HepG2 (cell line): ENCODE results near the gene KIAA0232. TPM values are rescaled to one million over a fixed set of nuclear protein-coding genes. Genes with fewer than 3 reads are reported as not detected.

ENCODE experiments used
- ATAC-seq: fragments of 200-7000 bp; cut with Tn5 transposase; 3 replicates; pipeline ENCODE4 v1.9.1; 2020; ENCODE audit warnings: mild to moderate bottlenecking, moderate library complexity
- BruUV-seq: library from RNA; stranded (reverse); fragments of 400-500 nt; replicated peaks from 2 replicates; lab custom pipeline; 2021; lab: Mats Ljungman, UMichigan
- CTCF ChIA-PET: fragments of 300-600 bp; formaldehyde crosslinking; extraction: SDS; loops from one replicate; lab custom pipeline; 2021; ENCODE audit warnings: low total read pairs, inconsistent platforms, low intra/inter-chr PET ratio; lab: Yijun Ruan, JAX
- POLR2A ChIA-PET: fragments of 350-600 bp; sonication (Branson Sonifier 250); formaldehyde crosslinking; loops from one replicate; lab custom pipeline; 2020; ENCODE audit warnings: antibody characterized with exemption, inconsistent platforms; lab: Yijun Ruan, JAX
- DNase-seq: peaks from one replicate; pipeline ENCODE4 v3.0.0-alpha.2; 2015; ENCODE audit warnings: low spot score
- FAIRE-seq: peaks from 3 replicates; lab custom pipeline; 2011; peaks lifted over from hg19 to GRCh38; lab: Jason Lieb, UNC
- H2AFZ ChIP-seq: one replicate; pipeline ENCODE4 v1.6.1; 2011; ENCODE audit warnings: low read length, inconsistent platforms
- H3K27ac ChIP-seq: fragments of 300-600 bp; 3 replicates; pipeline ENCODE4 v1.8.0; 2011; ENCODE audit warnings: mixed run types, mild to moderate bottlenecking, mixed read lengths, low read length, inconsistent platforms; ENCODE audit not compliant: insufficient read depth; ENCODE audit errors: extremely low read length
- H3K27me3 ChIP-seq, 2 experiments: fragments of 200-600 bp in 1 of 2; 2 replicates in 1 of 2; 3 replicates in 1 of 2; pipeline versions ENCODE4 v1.6.0 to v1.8.0; 2011; ENCODE audit warnings: low read length in 2 of 2, mild to moderate bottlenecking in 2 of 2, moderate library complexity in 2 of 2, inconsistent platforms in 1 of 2; ENCODE audit not compliant: insufficient read depth in 2 of 2, control insufficient read depth in 1 of 2
- H3K36me3 ChIP-seq, 2 experiments: fragments of 200-600 bp in 1 of 2; replicated peaks in 1 of 2; 2 replicates in 1 of 2; 3 replicates in 1 of 2; pipeline versions ENCODE4 v1.5.1 to v1.8.0; 2011; ENCODE audit warnings: low read length in 2 of 2, inconsistent platforms in 1 of 2; ENCODE audit not compliant: insufficient read depth in 2 of 2, control insufficient read depth in 1 of 2
- H3K4me1 ChIP-seq: 2 replicates; pipeline ENCODE4 v1.5.1; 2012; ENCODE audit warnings: low read length, inconsistent platforms; ENCODE audit not compliant: insufficient read depth
- H3K4me2 ChIP-seq: 2 replicates; pipeline ENCODE4 v1.6.0; 2011; ENCODE audit warnings: low read depth, low read length, inconsistent platforms
- H3K4me3 ChIP-seq, 3 experiments: fragments of 200-600 bp in 1 of 3; sonication (generic), shearing (Covaris generic) in 1 of 3; replicated peaks in 1 of 3; 2 replicates each; pipeline ENCODE4 v1.5.1; 2011 to 2016; ENCODE audit warnings: low read length in 3 of 3, inconsistent platforms in 2 of 3, low read depth in 2 of 3, mild to moderate bottlenecking in 2 of 3, control low read depth in 1 of 3, mixed read lengths in 1 of 3; ENCODE audit not compliant: insufficient read depth in 1 of 3
- H3K79me2 ChIP-seq: one replicate; pipeline ENCODE4 v1.6.1; 2011; ENCODE audit warnings: low read length, inconsistent platforms; ENCODE audit not compliant: insufficient read depth
- H3K9ac ChIP-seq: 2 replicates; pipeline ENCODE4 v1.6.0; 2011; ENCODE audit warnings: mild to moderate bottlenecking, low read depth, low read length, inconsistent platforms; ENCODE audit not compliant: insufficient read depth
- H3K9me3 ChIP-seq: 2 replicates; pipeline ENCODE4 v1.5.1; 2012; ENCODE audit warnings: mild to moderate bottlenecking, low read length
- H4K20me1 ChIP-seq: 2 replicates; pipeline ENCODE4 v1.6.0; 2011; ENCODE audit warnings: inconsistent platforms, mild to moderate bottlenecking, low read length, moderate library complexity; ENCODE audit not compliant: insufficient read depth
- ETV5 ChIP-seq: IDR thresholded peaks from 2 replicates; pipeline ENCODE4 v1.6.1; 2018; ENCODE audit warnings: missing biosample characterization, missing genetic modification reagents, inconsistent platforms, borderline replicate concordance
- JUND ChIP-seq: sonication (generic); formaldehyde crosslinking; IDR thresholded peaks from 2 replicates; pipeline ENCODE4 v1.8.0; 2022; ENCODE audit warnings: mild to moderate bottlenecking, missing genetic modification reagents
- KMT2A ChIP-seq: sonication (generic); formaldehyde crosslinking; IDR thresholded peaks from 2 replicates; pipeline ENCODE4 v1.4.0; 2020; ENCODE audit warnings: missing genetic modification reagents
- NBN ChIP-seq: fragments of 450-650 bp; conservative IDR thresholded peaks from 2 replicates; pipeline ENCODE4 v1.6.1; 2017
- PTBP1 ChIP-seq: fragments of 200-400 bp; formaldehyde crosslinking; IDR thresholded peaks from 2 replicates; pipeline ENCODE4 v1.6.1; 2018; ENCODE audit warnings: low read length, low read depth; ENCODE audit not compliant: poor library complexity, severe bottlenecking
- TEAD2 ChIP-seq: sonication (generic); formaldehyde crosslinking; IDR thresholded peaks from 2 replicates; pipeline ENCODE4 v1.9.0; 2021; ENCODE audit warnings: missing genetic modification reagents
- ZBTB3 ChIP-seq: sonication (generic); formaldehyde crosslinking; IDR thresholded peaks from 2 replicates; pipeline ENCODE4 v1.4.0; 2020; ENCODE audit warnings: low read depth, mild to moderate bottlenecking, moderate library complexity, missing genetic modification reagents, borderline replicate concordance
- ZBTB42 ChIP-seq: sonication (generic); formaldehyde crosslinking; IDR thresholded peaks from 2 replicates; pipeline ENCODE4 v1.5.0; 2020; ENCODE audit warnings: mild to moderate bottlenecking, missing genetic modification reagents
- ZC3H4 ChIP-seq: sonication (generic); formaldehyde crosslinking; IDR thresholded peaks from 2 replicates; pipeline ENCODE4 v1.4.0; 2020; ENCODE audit warnings: missing genetic modification reagents, borderline replicate concordance
- ZFP90 ChIP-seq: sonication (generic); formaldehyde crosslinking; IDR thresholded peaks from 2 replicates; pipeline ENCODE4 v1.8.0; 2022; ENCODE audit warnings: missing genetic modification reagents, mild to moderate bottlenecking, inconsistent platforms, borderline replicate concordance
- ZNF34 ChIP-seq: sonication (generic); formaldehyde crosslinking; IDR thresholded peaks from 2 replicates; pipeline ENCODE4 v1.4.0; 2020; ENCODE audit warnings: mild to moderate bottlenecking, missing genetic modification reagents, borderline replicate concordance
- ZNF431 ChIP-seq: sonication (generic); formaldehyde crosslinking; IDR thresholded peaks from 2 replicates; pipeline ENCODE4 v1.9.0; 2022; ENCODE audit warnings: missing genetic modification reagents, low read depth, mild to moderate bottlenecking, borderline replicate concordance
- ZNF557 ChIP-seq: sonication (generic); formaldehyde crosslinking; IDR thresholded peaks from 2 replicates; pipeline ENCODE4 v1.4.0; 2020; ENCODE audit warnings: missing genetic modification reagents
- ZNF562 ChIP-seq: sonication (generic); formaldehyde crosslinking; IDR thresholded peaks from 2 replicates; pipeline ENCODE4 v1.8.0; 2022; ENCODE audit warnings: missing genetic modification reagents, borderline replicate concordance
- ZSCAN31 ChIP-seq: sonication (generic); formaldehyde crosslinking; IDR thresholded peaks from 2 replicates; pipeline ENCODE4 v1.5.0; 2020; ENCODE audit warnings: low read depth, mild to moderate bottlenecking, missing genetic modification reagents
- WGBS: methylation state at CpG from one replicate; pipeline ENCODE4 v1.1.6; 2017; ENCODE audit warnings: low lambda C conversion rate; 5-methylcytosine and 5-hydroxymethylcytosine counted together
- in situ Hi-C: cut with HindIII; loops from 2 replicates; pipeline ENCODE4 v1.10.0; 2017; ENCODE audit warnings: low pct_unique_long_range_greater_than_20kb; ENCODE audit not compliant: extremely low pct_ligation_motif_present
- intact Hi-C: fragments of 100-400 bp; cut with micrococcal nuclease; formaldehyde crosslinking; loops from one replicate; pipeline ENCODE4 v1.10.0; 2022; ENCODE audit not compliant: unreplicated experiment
- polyA plus RNA-seq, 8 experiments: library from polyadenylated mRNA; depleted of rRNA in 3 of 8; stranded (reverse) in 7 of 8; unstranded in 1 of 8; fragments of >200 nt; fragmentation: Illumina TruSeq in 4 of 8; extraction: Trizol in 4 of 8; gene quantifications; 2 replicates each; pipeline versions ENCODE4 v1.2.1 to v1.2.3, GENCODE V29; 2011 to 2016; ENCODE audit warnings: low read depth in 4 of 8, missing spikeins in 1 of 8, mixed read lengths in 1 of 8; ENCODE audit not compliant: insufficient read depth in 1 of 8
- total RNA-seq, 5 experiments: library from RNA; depleted of rRNA; stranded (reverse); fragments of >200 nt; fragmentation: Illumina TruSeq; extraction: Trizol; gene quantifications; 2 replicates each; pipeline ENCODE4 v1.2.3, GENCODE V29; 2016; ENCODE audit warnings: low read depth in 1 of 5
- TF ChIP-seq, protein P1 (sequence below): sonication (generic); formaldehyde crosslinking; IDR thresholded peaks from 2 replicates; pipeline ENCODE4 v1.9.0; 2021; ENCODE audit warnings: missing genetic modification reagents, borderline replicate concordance
- TF ChIP-seq, protein P2 (sequence below): sonication (generic); formaldehyde crosslinking; IDR thresholded peaks from 2 replicates; pipeline ENCODE4 v1.4.0; 2020; ENCODE audit warnings: missing genetic modification reagents
- TF ChIP-seq, protein P3 (sequence below): IDR thresholded peaks from 2 replicates; pipeline ENCODE4 v1.6.1; 2016; ENCODE audit warnings: missing biosample characterization, missing genetic modification reagents, low read depth

KIAA0232 gene
- total and polyA plus RNA-seq, 2 of the 13 experiments (the other 11 are each of a cell fraction or from before 2014, with no cell fraction given), result 7.8 to 17.1 TPM

DNA sequence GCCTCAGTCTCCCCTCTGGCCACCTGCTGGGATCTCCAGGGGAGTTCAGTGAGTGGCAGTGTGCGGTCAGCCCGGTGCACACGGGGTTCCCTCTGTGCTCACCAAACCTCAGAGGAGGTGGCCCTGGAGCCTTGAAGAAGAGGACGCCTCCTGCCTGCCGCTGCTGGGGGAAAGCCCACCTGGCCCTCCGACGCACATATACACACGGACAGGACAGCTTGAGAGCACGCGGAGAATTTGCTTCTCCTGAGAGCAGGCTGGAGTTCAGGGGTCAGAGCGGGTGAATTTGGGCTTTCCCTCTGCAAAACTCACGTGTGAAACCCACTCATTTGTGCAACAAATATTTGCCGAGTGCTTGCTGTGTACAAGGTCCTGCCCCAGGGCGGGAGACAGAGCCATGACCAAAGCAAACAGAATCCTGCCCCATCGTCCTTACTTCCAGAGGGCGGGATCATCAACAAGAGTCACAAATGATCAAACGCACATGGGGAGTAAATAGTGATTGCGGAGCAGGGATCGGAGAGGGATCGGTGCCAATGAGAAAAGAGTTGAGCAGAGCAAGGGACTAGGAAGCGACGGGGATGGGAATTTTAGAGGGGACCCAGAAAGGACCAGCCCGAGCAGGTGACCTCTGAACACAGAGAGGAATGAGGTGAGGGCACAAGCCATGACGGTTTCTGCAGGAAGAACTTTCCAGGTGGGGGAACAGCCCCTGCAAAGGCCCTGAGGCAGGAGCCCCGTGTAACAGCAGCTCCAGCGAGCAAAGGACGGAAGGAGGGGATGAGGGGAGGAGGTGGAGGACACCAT is 49.0 kb upstream of the KIAA0232 start (continued):
- TF ChIP-seq, protein P1, sequence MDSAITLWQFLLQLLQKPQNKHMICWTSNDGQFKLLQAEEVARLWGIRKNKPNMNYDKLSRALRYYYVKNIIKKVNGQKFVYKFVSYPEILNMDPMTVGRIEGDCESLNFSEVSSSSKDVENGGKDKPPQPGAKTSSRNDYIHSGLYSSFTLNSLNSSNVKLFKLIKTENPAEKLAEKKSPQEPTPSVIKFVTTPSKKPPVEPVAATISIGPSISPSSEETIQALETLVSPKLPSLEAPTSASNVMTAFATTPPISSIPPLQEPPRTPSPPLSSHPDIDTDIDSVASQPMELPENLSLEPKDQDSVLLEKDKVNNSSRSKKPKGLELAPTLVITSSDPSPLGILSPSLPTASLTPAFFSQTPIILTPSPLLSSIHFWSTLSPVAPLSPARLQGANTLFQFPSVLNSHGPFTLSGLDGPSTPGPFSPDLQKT (CRISPR knock-in tag), result no peak
- no peak for TF ChIP-seq KMT2A (CRISPR knock-in tag)
- TF ChIP-seq ZSCAN31 (CRISPR knock-in tag), result no peak; the same call in 1 of the 2 replicates
- no peak for TF ChIP-seq ZNF557 (CRISPR knock-in tag)
- 0 out of 2 replicates have a peak, but pooled peaks have one; percentile 44 for TF ChIP-seq ETV5 (CRISPR knock-in tag)
- TF ChIP-seq, protein P2, sequence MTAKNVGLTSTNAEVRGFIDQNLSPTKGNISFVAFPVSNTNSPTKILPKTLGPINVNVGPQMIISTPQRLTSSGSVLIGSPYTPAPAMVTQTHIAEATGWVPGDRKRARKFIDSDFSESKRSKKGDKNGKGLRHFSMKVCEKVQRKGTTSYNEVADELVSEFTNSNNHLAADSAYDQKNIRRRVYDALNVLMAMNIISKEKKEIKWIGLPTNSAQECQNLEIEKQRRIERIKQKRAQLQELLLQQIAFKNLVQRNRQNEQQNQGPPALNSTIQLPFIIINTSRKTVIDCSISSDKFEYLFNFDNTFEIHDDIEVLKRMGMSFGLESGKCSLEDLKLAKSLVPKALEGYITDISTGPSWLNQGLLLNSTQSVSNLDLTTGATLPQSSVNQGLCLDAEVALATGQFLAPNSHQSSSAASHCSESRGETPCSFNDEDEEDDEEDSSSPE (CRISPR knock-in tag), result peak; percentile 92

DNA sequence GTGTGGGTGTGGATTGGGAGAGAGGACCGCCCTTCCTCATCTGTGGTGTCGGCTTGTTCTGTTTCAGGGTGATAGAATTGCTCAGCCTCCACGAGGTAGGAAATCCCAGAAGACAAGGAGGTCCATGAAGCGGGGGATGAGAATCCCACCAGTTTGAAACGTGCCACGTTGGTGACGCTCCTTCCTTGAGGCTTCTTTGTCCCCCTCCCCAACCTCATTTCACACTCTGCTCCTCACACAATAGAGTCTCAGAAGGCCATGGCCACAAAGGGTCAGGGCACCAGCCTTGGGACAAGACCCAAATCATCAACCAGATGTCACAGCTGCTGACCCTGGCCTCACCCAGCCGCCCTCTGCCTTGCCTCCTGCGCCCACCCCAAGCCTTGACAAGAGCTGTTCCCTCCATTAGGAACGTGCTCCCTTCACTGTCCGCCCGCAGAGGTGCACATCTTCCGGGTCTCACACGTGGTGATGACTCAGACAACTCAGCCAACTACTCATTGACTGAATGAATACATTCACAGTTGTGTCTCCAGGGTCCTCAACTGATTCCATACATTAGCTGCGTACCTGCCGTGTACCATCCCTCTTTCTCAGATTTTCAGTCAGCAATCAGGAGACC is 48.3 kb upstream of the KIAA0232 start:
- POLR2A ChIA-PET, result interaction anchor here (1.4 to 4.1 kb wide), 6 partner anchors 14 to 38 kb away, joined by 5 to 68 read pairs (median 6); partner anchors contain the start of gene BLOC1S4
- no TSS peak for BruUV-seq
- H3K9ac ChIP-seq, result 0 out of 2 replicates have a peak overlapping the region, but pooled peaks have one; percentile 12
- H3K36me3 ChIP-seq, result no peaks in the 10 kb centered on the region
- no peak overlapping the region for H2AFZ ChIP-seq
- no peaks in the 10 kb centered on the region for H4K20me1 ChIP-seq
- intact Hi-C loops, result loop anchor here (5.0 kb wide), 1 partner anchor 48 kb away; the partner anchor contains the start of gene KIAA0232
- H3K79me2 ChIP-seq, result no peaks in the 10 kb centered on the region
- peak overlapping the region; percentile 96 for H3K27ac ChIP-seq
- H3K4me1 ChIP-seq, result peaks cover 58% of the 10 kb centered on the region
- no peaks in the 10 kb centered on the region for H3K27me3 ChIP-seq
- no peak for FAIRE-seq
- peak overlapping the region; percentile 75 for H3K4me2 ChIP-seq
- no peaks in the 10 kb centered on the region for H3K9me3 ChIP-seq
- no peak; the same call in 2 of the 3 replicates for ATAC-seq
- 83% methylated on average over 16 of the region's 16 CpGs for WGBS
- CTCF ChIA-PET, result no interaction called here
- DNase-seq, result no peak
- peak overlapping the region in 1 of 3 experiments; percentile 61; a peak in 2 of 6 replicates for H3K4me3 ChIP-seq
- in situ Hi-C loops, result no loop called here
- TF ChIP-seq ZC3H4 (CRISPR knock-in tag), result no peak
- no peak for TF ChIP-seq ZFP90 (CRISPR knock-in tag)
- TF ChIP-seq NBN, result no peak
- no peak for TF ChIP-seq PTBP1
- TF ChIP-seq TEAD2 (CRISPR knock-in tag), result no peak
- TF ChIP-seq ZBTB42 (CRISPR knock-in tag), result no peak
- TF ChIP-seq ZNF34 (CRISPR knock-in tag), result no peak
- TF ChIP-seq ZNF562 (CRISPR knock-in tag), result no peak
- TF ChIP-seq ZNF431 (CRISPR knock-in tag), result no peak
- no peak for TF ChIP-seq ZBTB3 (CRISPR knock-in tag)
- TF ChIP-seq, protein P3, sequence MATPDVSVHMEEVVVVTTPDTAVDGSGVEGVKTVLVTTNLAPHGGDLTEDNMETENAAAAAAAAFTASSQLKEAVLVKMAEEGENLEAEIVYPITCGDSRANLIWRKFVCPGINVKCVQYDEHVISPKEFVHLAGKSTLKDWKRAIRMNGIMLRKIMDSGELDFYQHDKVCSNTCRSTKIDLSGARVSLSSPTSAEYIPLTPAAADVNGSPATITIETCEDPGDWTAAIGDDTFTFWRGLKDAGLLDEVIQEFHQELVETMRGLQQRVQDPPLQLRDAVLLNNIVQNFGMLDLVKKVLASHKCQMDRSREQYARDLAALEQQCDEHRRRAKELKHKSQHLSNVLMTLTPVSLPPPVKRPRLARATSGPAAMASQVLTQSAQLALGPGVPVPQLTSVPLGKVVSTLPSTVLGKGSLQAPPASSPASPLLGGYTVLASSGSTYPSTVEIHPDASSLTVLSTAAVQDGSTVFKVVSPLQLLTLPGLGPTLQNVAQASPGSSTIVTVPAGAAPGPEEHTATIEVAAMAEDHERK (CRISPR knock-in tag), result no peak
- TF ChIP-seq JUND (CRISPR knock-in tag), result 0 out of 2 replicates have a peak, but pooled peaks have one; percentile 35
